Endothelial cell of umbilical vein (primary cell): ENCODE results near the gene USP6NL. TPM values are rescaled to one million over a fixed set of nuclear protein-coding genes. Genes with fewer than 3 reads are reported as not detected.

Experiments
- BruUV-seq: library from RNA; stranded (reverse); fragments of 400-500 nt; replicated peaks from 2 replicates; lab custom pipeline; 2021; lab: Mats Ljungman, UMichigan
- CTCF ChIA-PET: fragments of 300-600, 350-600 bp; sonication (Branson Sonifier 250); formaldehyde crosslinking; loops from one replicate; lab custom pipeline; 2021; ENCODE audit warnings: antibody characterized with exemption, inconsistent platforms; lab: Charles Lee
- POLR2A ChIA-PET: fragments of 300-600, 350-600 bp; sonication (Branson Sonifier 250); formaldehyde crosslinking; loops from one replicate; lab custom pipeline; 2021; ENCODE audit warnings: antibody characterized with exemption, inconsistent platforms; lab: Charles Lee
- DNase-seq: peaks from one replicate; pipeline ENCODE4 v3.0.0-alpha.2; 2011; ENCODE audit warnings: low read depth, low spot score
- FAIRE-seq: peaks from 2 replicates; lab custom pipeline; 2011; peaks lifted over from hg19 to GRCh38; lab: Jason Lieb, UNC
- H2AFZ ChIP-seq: 2 replicates; pipeline ENCODE4 v1.6.0; 2012; ENCODE audit warnings: low read depth, low read length, control low read depth, inconsistent platforms
- H3K27ac ChIP-seq: 2 replicates; pipeline ENCODE4 v1.5.1; 2011; ENCODE audit warnings: low read depth, mild to moderate bottlenecking, control low read depth, low read length, moderate library complexity; ENCODE audit not compliant: insufficient read depth
- H3K27me3 ChIP-seq, 2 experiments: 2 replicates each; pipeline versions ENCODE4 v1.6.0 to v1.6.1; 2011; ENCODE audit warnings: low read length in 2 of 2, mixed read lengths in 1 of 2; ENCODE audit not compliant: control insufficient read depth in 2 of 2, insufficient read depth in 2 of 2
- H3K36me3 ChIP-seq, 2 experiments: 2 replicates in 1 of 2; 3 replicates in 1 of 2; pipeline ENCODE4 v1.5.1; 2011; ENCODE audit warnings: low read length in 2 of 2, mild to moderate bottlenecking in 1 of 2, moderate library complexity in 1 of 2; ENCODE audit not compliant: control insufficient read depth in 2 of 2, insufficient read depth in 2 of 2; ENCODE audit errors: extremely low read depth in 1 of 2
- H3K4me1 ChIP-seq: 3 replicates; pipeline ENCODE4 v1.5.1; 2011; ENCODE audit warnings: mild to moderate bottlenecking, low read length; ENCODE audit not compliant: control insufficient read depth, insufficient read depth; ENCODE audit errors: extremely low read depth
- H3K4me2 ChIP-seq: 2 replicates; pipeline ENCODE4 v1.6.1; 2011; ENCODE audit warnings: low read length, control low read depth, mixed read lengths; ENCODE audit not compliant: insufficient read depth
- H3K4me3 ChIP-seq, 3 experiments: fragments of 200-600 bp in 1 of 3; sonication (generic), shearing (Covaris generic) in 1 of 3; replicated peaks in 1 of 3; 2 replicates each; pipeline ENCODE4 v1.5.1; 2011 to 2016; ENCODE audit warnings: control low read depth in 3 of 3, low read length in 3 of 3, mild to moderate bottlenecking in 2 of 3, inconsistent platforms in 1 of 3, low read depth in 1 of 3, moderate library complexity in 1 of 3; ENCODE audit not compliant: insufficient read depth in 1 of 3
- H3K79me2 ChIP-seq: 2 replicates; pipeline ENCODE4 v1.6.0; 2012; ENCODE audit warnings: low read length, inconsistent platforms; ENCODE audit not compliant: control insufficient read depth, insufficient read depth
- H3K9ac ChIP-seq: replicated peaks from 2 replicates; pipeline ENCODE3; 2011; ENCODE audit warnings: low read length, control low read depth; ENCODE audit not compliant: insufficient read depth; ENCODE audit errors: extremely low read depth
- H3K9me1 ChIP-seq: replicated peaks from 3 replicates; pipeline ENCODE4 v1.6.0; 2011; ENCODE audit warnings: mild to moderate bottlenecking, low read length; ENCODE audit not compliant: control insufficient read depth, insufficient read depth; ENCODE audit errors: extremely low read depth
- H3K9me3 ChIP-seq: replicated peaks from 2 replicates; pipeline ENCODE4 v1.5.1; 2012; ENCODE audit warnings: low read length, inconsistent platforms; ENCODE audit not compliant: control insufficient read depth, insufficient read depth
- H4K20me1 ChIP-seq: replicated peaks from 2 replicates; pipeline ENCODE3; 2011; ENCODE audit warnings: mild to moderate bottlenecking, low read length; ENCODE audit not compliant: control insufficient read depth, insufficient read depth; ENCODE audit errors: extremely low read depth
- EZH2 ChIP-seq: IDR thresholded peaks from 2 replicates; pipeline ENCODE4 v1.6.1; 2012; ENCODE audit warnings: borderline replicate concordance, low read depth, mild to moderate bottlenecking, moderate library complexity, low read length, inconsistent platforms; ENCODE audit not compliant: severe bottlenecking
- FOS ChIP-seq: IDR thresholded peaks from 2 replicates; pipeline ENCODE4 v1.6.1; 2011; ENCODE audit warnings: mild to moderate bottlenecking, low read length, moderate library complexity, borderline replicate concordance; ENCODE audit not compliant: insufficient read depth
- GATA2 ChIP-seq: IDR thresholded peaks from 2 replicates; pipeline ENCODE4 v1.7.0; 2011; ENCODE audit warnings: low read depth, mild to moderate bottlenecking, moderate library complexity, mixed read lengths, low read length; ENCODE audit not compliant: insufficient read length, insufficient read depth
- JUN ChIP-seq: IDR thresholded peaks from 2 replicates; pipeline ENCODE4 v1.6.1; 2011; ENCODE audit warnings: borderline replicate concordance, low read depth; ENCODE audit not compliant: insufficient read length, insufficient read depth
- MYC ChIP-seq: IDR thresholded peaks from one replicate; pipeline ENCODE4 v1.6.1; 2011; ENCODE audit warnings: mild to moderate bottlenecking, low read depth, low read length
- POLR2A ChIP-seq: IDR thresholded peaks from 2 replicates; pipeline ENCODE4 v1.6.1; 2012; ENCODE audit warnings: low read depth, mild to moderate bottlenecking, control low read depth, low read length
- POLR2AphosphoS5 ChIP-seq: IDR thresholded peaks from 2 replicates; pipeline ENCODE4 v1.6.1; 2012; ENCODE audit warnings: low read depth, mild to moderate bottlenecking, control low read depth, low read length, moderate library complexity; ENCODE audit not compliant: insufficient read depth
- dilution Hi-C: fragments of 300-500 bp; cut with MboI; formaldehyde crosslinking; loops from one replicate; pipeline ENCODE4 v1.15.0; 2019; ENCODE audit warnings: low sequenced_read_pairs; ENCODE audit not compliant: extremely low pct_ligation_motif_present
- intact Hi-C: fragments of 100-400 bp; cut with micrococcal nuclease; formaldehyde crosslinking; loops from one replicate; pipeline ENCODE4 v1.10.0; 2022
- polyA plus RNA-seq, 4 experiments: library from polyadenylated mRNA; depleted of rRNA in 3 of 4; stranded (reverse) in 3 of 4; unstranded in 1 of 4; fragments of >200 nt; gene quantifications; 2 replicates each; pipeline versions ENCODE4 v1.2.1 to v1.2.3, GENCODE V29; 2011 to 2012; ENCODE audit warnings: missing spikeins in 1 of 4
- total RNA-seq: library from RNA; stranded (reverse); gene quantifications from 2 replicates; pipeline ENCODE4 v1.2.3, GENCODE V29; 2021
- TF ChIP-seq, protein P1 (sequence below), 2 donors: IDR thresholded peaks; 1 replicate in 1 of 2; 2 replicates in 1 of 2; pipeline ENCODE4 v1.5.1; 2011; ENCODE audit warnings: low read length in 2 of 2, mild to moderate bottlenecking in 2 of 2, moderate library complexity in 2 of 2, control low read depth in 1 of 2, inconsistent platforms in 1 of 2, low read depth in 1 of 2; ENCODE audit not compliant: insufficient read depth in 1 of 2; ENCODE audit errors: extremely low read depth in 1 of 2
- TF ChIP-seq, protein P2 (sequence below): IDR thresholded peaks from 2 replicates; pipeline ENCODE4 v1.6.1; 2011; ENCODE audit not compliant: insufficient read depth, insufficient read length

Gene USP6NL
- total and polyA plus RNA-seq, 2 donors (not counting 3 experiments of a cell fraction or from before 2014, with no cell fraction given): 13.5 to 29.2 TPM

DNA sequence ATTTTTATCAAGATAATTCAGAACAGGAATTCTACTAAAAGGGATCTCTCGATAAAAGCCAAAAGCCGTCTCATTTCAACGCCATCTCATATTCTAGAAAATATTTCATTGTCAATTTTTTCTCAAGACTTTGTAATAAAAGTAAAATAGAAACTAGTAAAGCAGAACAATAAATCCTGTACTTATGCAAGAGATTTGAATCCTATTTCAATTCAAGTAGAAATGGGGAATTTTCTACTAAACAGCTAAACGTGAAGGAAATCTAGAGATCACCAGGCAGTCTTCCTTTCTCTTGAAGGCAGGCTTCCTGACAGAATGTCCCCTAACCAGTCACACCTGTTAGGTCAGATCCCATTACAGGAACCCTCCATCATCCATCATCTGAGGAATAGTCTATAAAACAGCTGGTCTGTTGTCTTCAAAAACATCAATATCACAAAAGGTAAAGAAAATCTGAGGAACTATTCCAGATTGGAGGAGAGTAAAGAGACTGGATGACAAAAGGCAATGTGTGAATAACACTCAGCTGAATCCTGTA, 23.7 kb downstream of the USP6NL start:
- no peaks in the 10 kb centered on the region for H3K9me3 ChIP-seq
- no peak overlapping the region for H3K4me3 ChIP-seq
- FAIRE-seq: no peak
- DNase-seq: no peak
- peaks cover 12% of the 10 kb centered on the region for H3K4me1 ChIP-seq
- H3K36me3 ChIP-seq: no peaks in the 10 kb centered on the region
- H3K27me3 ChIP-seq: no peaks in the 10 kb centered on the region
- BruUV-seq: no TSS peak
- no peak overlapping the region for H3K4me2 ChIP-seq
- H3K27ac ChIP-seq: no peak overlapping the region
- no peaks in the 10 kb centered on the region for H3K9me1 ChIP-seq
- H3K79me2 ChIP-seq: peaks cover 52% of the 10 kb centered on the region
- intact Hi-C loops (loop anchor here (2.0 kb wide), 1 partner anchor 15 kb away; no protein-coding TSS in a partner anchor), dilution Hi-C loops (no loop called here)
- no peak overlapping the region for H2AFZ ChIP-seq
- TF ChIP-seq JUN (no peak), FOS (no peak), MYC (no peak), EZH2 (no peak), POLR2A (no peak), GATA2 (no peak), POLR2AphosphoS5 (no peak)
- TF ChIP-seq, protein P1, sequence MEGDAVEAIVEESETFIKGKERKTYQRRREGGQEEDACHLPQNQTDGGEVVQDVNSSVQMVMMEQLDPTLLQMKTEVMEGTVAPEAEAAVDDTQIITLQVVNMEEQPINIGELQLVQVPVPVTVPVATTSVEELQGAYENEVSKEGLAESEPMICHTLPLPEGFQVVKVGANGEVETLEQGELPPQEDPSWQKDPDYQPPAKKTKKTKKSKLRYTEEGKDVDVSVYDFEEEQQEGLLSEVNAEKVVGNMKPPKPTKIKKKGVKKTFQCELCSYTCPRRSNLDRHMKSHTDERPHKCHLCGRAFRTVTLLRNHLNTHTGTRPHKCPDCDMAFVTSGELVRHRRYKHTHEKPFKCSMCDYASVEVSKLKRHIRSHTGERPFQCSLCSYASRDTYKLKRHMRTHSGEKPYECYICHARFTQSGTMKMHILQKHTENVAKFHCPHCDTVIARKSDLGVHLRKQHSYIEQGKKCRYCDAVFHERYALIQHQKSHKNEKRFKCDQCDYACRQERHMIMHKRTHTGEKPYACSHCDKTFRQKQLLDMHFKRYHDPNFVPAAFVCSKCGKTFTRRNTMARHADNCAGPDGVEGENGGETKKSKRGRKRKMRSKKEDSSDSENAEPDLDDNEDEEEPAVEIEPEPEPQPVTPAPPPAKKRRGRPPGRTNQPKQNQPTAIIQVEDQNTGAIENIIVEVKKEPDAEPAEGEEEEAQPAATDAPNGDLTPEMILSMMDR (IDR thresholded peaks at IDR 0.05; ENCODE audit: extremely low read depth in 1 of 2, insufficient read depth in 1 of 2, low read depth in 1 of 2, low read length in 2 of 2): no peak
- TF ChIP-seq, protein P2, sequence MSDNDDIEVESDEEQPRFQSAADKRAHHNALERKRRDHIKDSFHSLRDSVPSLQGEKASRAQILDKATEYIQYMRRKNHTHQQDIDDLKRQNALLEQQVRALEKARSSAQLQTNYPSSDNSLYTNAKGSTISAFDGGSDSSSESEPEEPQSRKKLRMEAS: no peak
- CTCF ChIA-PET: interaction anchor here (0.8 to 1.9 kb wide), 6 partner anchors 14 to 195 kb away, joined by 3 to 8 read pairs (median 3); no protein-coding TSS in a partner anchor
- no peaks in the 10 kb centered on the region for H4K20me1 ChIP-seq
- POLR2A ChIA-PET: no interaction called here
- no peak overlapping the region for H3K9ac ChIP-seq
